Astrocyte (in vitro differentiated cells and primary cell): ENCODE measurements around the gene PLK4. TPM values are rescaled to one million over a fixed set of nuclear protein-coding genes. Genes with fewer than 3 reads are reported as not detected.

Source experiments
- DNase-seq: peaks from one replicate; pipeline ENCODE4 v3.0.0-alpha.2; 2010; ENCODE audit warnings: low read depth
- FAIRE-seq: peaks from 2 replicates; lab custom pipeline; 2011; peaks lifted over from hg19 to GRCh38; lab: Jason Lieb, UNC
- H2AFZ ChIP-seq: 2 replicates; pipeline ENCODE4 v1.6.0; 2012; ENCODE audit warnings: low read depth, low read length, inconsistent platforms
- H3K27ac ChIP-seq: 2 replicates; pipeline ENCODE4 v1.5.1; 2011; ENCODE audit warnings: low read depth, low read length, inconsistent platforms
- H3K27me3 ChIP-seq: 2 replicates; pipeline ENCODE4 v1.6.0; 2011; ENCODE audit warnings: low read length, inconsistent platforms; ENCODE audit not compliant: insufficient read depth
- H3K36me3 ChIP-seq: 2 replicates; pipeline ENCODE4 v1.5.1; 2011; ENCODE audit warnings: low read length, inconsistent platforms; ENCODE audit not compliant: insufficient read depth
- H3K4me1 ChIP-seq: 2 replicates; pipeline ENCODE4 v1.5.1; 2011; ENCODE audit warnings: low read length, inconsistent platforms; ENCODE audit not compliant: insufficient read depth
- H3K4me2 ChIP-seq: 2 replicates; pipeline ENCODE4 v1.6.0; 2012; ENCODE audit warnings: low read length, inconsistent platforms
- H3K4me3 ChIP-seq: 2 replicates; pipeline ENCODE4 v1.5.1; 2011; ENCODE audit warnings: low read depth, mild to moderate bottlenecking, low read length, inconsistent platforms; ENCODE audit not compliant: insufficient read depth
- H3K79me2 ChIP-seq: 2 replicates; pipeline ENCODE4 v1.6.0; 2012; ENCODE audit warnings: mild to moderate bottlenecking, low read length, inconsistent platforms; ENCODE audit not compliant: insufficient read depth
- H3K9ac ChIP-seq: 2 replicates; pipeline ENCODE4 v1.6.0; 2012; ENCODE audit warnings: mild to moderate bottlenecking, low read length, inconsistent platforms
- H3K9me3 ChIP-seq: 2 replicates; pipeline ENCODE4 v1.5.1; 2012; ENCODE audit warnings: low read depth, mild to moderate bottlenecking, low read length, inconsistent platforms; ENCODE audit not compliant: insufficient read depth
- H4K20me1 ChIP-seq: 2 replicates; pipeline ENCODE4 v1.6.0; 2012; ENCODE audit warnings: low read length, inconsistent platforms; ENCODE audit not compliant: insufficient read depth
- H3K27ac Mint-ChIP-seq: one replicate; pipeline ENCODE4 v1.8.0; 2021; ENCODE audit warnings: mild to moderate bottlenecking, mixed read lengths; ENCODE audit not compliant: unreplicated experiment
- H3K27me3 Mint-ChIP-seq: one replicate; pipeline ENCODE4 v1.8.0; 2021; ENCODE audit warnings: low read depth, mixed read lengths; ENCODE audit not compliant: unreplicated experiment
- H3K36me3 Mint-ChIP-seq: one replicate; pipeline ENCODE4 v1.8.0; 2021; ENCODE audit warnings: low read depth, mixed read lengths; ENCODE audit not compliant: unreplicated experiment
- H3K4me1 Mint-ChIP-seq: one replicate; pipeline ENCODE4 v1.8.0; 2021; ENCODE audit warnings: low read depth, mixed read lengths; ENCODE audit not compliant: unreplicated experiment
- H3K4me3 Mint-ChIP-seq: one replicate; pipeline ENCODE4 v1.8.0; 2021; ENCODE audit warnings: mild to moderate bottlenecking, moderate library complexity, mixed read lengths; ENCODE audit not compliant: unreplicated experiment
- H3K9me3 Mint-ChIP-seq: one replicate; pipeline ENCODE4 v1.8.0; 2021; ENCODE audit warnings: mild to moderate bottlenecking, mixed read lengths; ENCODE audit not compliant: unreplicated experiment
- EZH2 ChIP-seq: IDR thresholded peaks from 2 replicates; pipeline ENCODE4 v1.6.1; 2012; ENCODE audit warnings: mild to moderate bottlenecking, low read length, inconsistent platforms; ENCODE audit not compliant: insufficient read depth
- total RNA-seq: library from RNA; stranded (reverse); gene quantifications from 2 replicates; pipeline ENCODE4 v1.2.1, GENCODE V29; 2021
- TF ChIP-seq, protein P1 (sequence below): IDR thresholded peaks from 2 replicates; pipeline ENCODE4 v1.5.1; 2011; ENCODE audit warnings: low read depth, mild to moderate bottlenecking, inconsistent platforms, low read length, moderate library complexity; ENCODE audit not compliant: insufficient read depth

PLK4 gene
- total RNA-seq, 1 donor from 2014 or later: 2.8 TPM

DNA sequence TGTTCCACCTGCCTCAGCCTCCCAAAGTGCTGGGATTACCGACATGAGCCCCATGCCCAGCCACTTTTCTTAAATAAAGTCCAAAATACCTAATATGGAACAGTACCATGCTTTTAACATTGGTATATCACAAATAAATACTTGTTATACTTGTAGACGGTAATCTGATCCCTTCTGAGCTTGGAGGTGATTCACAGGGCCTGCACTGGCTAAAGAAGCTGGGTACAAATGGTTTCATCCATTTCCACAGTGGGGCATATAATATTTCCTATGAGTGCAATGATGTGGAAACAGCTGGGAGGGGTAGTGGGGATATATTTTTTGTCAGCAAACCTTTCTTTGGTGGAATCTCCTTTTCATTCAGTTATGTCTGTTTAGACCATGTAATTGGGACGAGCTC, 35.8 kb downstream of the PLK4 start:
- H4K20me1 ChIP-seq: no peaks in the 10 kb centered on the region
- no peaks in the 10 kb centered on the region for H3K79me2 ChIP-seq
- H3K4me1 ChIP-seq: no peaks in the 10 kb centered on the region
- no peaks in the 10 kb centered on the region for H3K27me3 ChIP-seq
- FAIRE-seq (no peak), DNase-seq (no peak)
- H3K9me3 Mint-ChIP-seq: no peaks in the 10 kb centered on the region
- H2AFZ ChIP-seq: no peak overlapping the region
- no peak overlapping the region for H3K4me2 ChIP-seq
- H3K36me3 ChIP-seq: peaks cover 5% of the 10 kb centered on the region
- H3K36me3 Mint-ChIP-seq: peaks cover 3% of the 10 kb centered on the region
- no peak overlapping the region for H3K27ac ChIP-seq
- H3K9ac ChIP-seq: no peak overlapping the region
- no peak overlapping the region for H3K4me3 ChIP-seq
- no peak overlapping the region for H3K4me3 Mint-ChIP-seq
- no peaks in the 10 kb centered on the region for H3K4me1 Mint-ChIP-seq
- no peak overlapping the region for H3K27ac Mint-ChIP-seq
- no peaks in the 10 kb centered on the region for H3K9me3 ChIP-seq
- TF ChIP-seq EZH2: no peak
- TF ChIP-seq, protein P1, sequence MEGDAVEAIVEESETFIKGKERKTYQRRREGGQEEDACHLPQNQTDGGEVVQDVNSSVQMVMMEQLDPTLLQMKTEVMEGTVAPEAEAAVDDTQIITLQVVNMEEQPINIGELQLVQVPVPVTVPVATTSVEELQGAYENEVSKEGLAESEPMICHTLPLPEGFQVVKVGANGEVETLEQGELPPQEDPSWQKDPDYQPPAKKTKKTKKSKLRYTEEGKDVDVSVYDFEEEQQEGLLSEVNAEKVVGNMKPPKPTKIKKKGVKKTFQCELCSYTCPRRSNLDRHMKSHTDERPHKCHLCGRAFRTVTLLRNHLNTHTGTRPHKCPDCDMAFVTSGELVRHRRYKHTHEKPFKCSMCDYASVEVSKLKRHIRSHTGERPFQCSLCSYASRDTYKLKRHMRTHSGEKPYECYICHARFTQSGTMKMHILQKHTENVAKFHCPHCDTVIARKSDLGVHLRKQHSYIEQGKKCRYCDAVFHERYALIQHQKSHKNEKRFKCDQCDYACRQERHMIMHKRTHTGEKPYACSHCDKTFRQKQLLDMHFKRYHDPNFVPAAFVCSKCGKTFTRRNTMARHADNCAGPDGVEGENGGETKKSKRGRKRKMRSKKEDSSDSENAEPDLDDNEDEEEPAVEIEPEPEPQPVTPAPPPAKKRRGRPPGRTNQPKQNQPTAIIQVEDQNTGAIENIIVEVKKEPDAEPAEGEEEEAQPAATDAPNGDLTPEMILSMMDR: no peak
- H3K27me3 Mint-ChIP-seq: no peaks in the 10 kb centered on the region

DNA sequence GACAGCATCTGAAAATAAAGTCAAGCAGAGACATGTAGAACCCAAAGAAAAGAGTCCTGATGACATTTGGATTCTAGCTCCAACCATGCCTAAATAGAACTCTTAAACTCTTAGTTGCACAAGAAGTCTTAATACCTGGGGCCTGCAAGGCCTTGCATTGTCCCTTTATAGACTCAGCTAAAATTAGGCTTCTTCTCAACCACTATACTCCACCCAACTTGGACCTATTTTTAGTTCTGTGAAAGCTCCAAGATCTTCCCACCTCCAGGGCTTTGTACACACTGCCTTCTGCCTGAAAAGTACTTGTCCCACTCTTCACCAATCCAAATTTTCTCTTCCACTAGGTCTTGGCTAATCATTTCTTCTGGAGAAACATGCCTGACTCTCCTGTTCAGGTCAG, 36.5 kb downstream of the PLK4 start:
- H3K9ac ChIP-seq: no peak overlapping the region
- Mint-ChIP-seq H3K36me3 (peaks cover 3% of the 10 kb centered on the region), H3K4me3 (no peak overlapping the region), H3K27ac (no peak overlapping the region), H3K4me1 (no peaks in the 10 kb centered on the region), H3K27me3 (no peaks in the 10 kb centered on the region), H3K9me3 (no peaks in the 10 kb centered on the region)
- no peaks in the 10 kb centered on the region for H4K20me1 ChIP-seq
- peaks cover 6% of the 10 kb centered on the region for H3K36me3 ChIP-seq
- H3K4me2 ChIP-seq: no peak overlapping the region
- H3K79me2 ChIP-seq: no peaks in the 10 kb centered on the region
- no peak overlapping the region for H2AFZ ChIP-seq
- H3K4me3 ChIP-seq: no peak overlapping the region
- no peaks in the 10 kb centered on the region for H3K4me1 ChIP-seq
- FAIRE-seq (no peak), DNase-seq (no peak)
- TF ChIP-seq, protein P1: no peak
- H3K9me3 ChIP-seq: no peaks in the 10 kb centered on the region
- H3K27me3 ChIP-seq: no peaks in the 10 kb centered on the region
- no peak overlapping the region for H3K27ac ChIP-seq

DNA sequence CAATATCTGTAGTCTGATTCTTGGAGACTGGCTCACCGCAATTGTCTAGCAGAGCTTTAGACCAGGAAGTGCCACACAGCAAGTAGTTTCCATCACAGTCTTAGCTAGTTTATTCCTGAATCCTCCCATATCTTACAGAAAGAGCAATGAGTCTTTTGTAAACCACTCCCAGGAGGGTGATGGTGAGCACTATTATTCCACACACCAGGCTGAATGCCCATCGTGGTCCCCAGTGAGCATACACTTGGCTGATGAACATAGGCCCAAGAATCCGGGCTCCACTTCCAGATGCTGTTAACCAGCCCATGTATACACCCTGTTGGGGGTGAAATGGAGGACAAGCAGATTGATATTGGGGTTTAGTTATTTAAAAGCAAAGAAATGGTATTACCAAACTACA, 39.8 kb downstream of the PLK4 start:
- H3K9me3 Mint-ChIP-seq: peaks cover 2% of the 10 kb centered on the region
- peaks cover 5% of the 10 kb centered on the region for H3K36me3 Mint-ChIP-seq
- Histone ChIP-seq H3K9ac (no peak overlapping the region), H3K36me3 (peaks cover 6% of the 10 kb centered on the region), H2AFZ (no peak overlapping the region), H3K79me2 (no peaks in the 10 kb centered on the region), H4K20me1 (no peaks in the 10 kb centered on the region), H3K27ac (no peak overlapping the region), H3K4me2 (no peak overlapping the region), H3K9me3 (no peaks in the 10 kb centered on the region), H3K4me3 (no peak overlapping the region), H3K27me3 (no peaks in the 10 kb centered on the region), H3K4me1 (no peaks in the 10 kb centered on the region)
- TF ChIP-seq EZH2: no peak
- TF ChIP-seq, protein P1: no peak
- DNase-seq (no peak), FAIRE-seq (no peak)
- H3K4me1 Mint-ChIP-seq: no peaks in the 10 kb centered on the region
- H3K4me3 Mint-ChIP-seq: no peak overlapping the region
- H3K27me3 Mint-ChIP-seq: no peaks in the 10 kb centered on the region
- H3K27ac Mint-ChIP-seq: no peak overlapping the region
